Lower leg skin (tissue), 3 donors: ENCODE measurements around the gene ARMH3.

ENCODE experiments used
- POLR2A ChIP-seq, 2 donors: fragments of 450-650 bp; IDR thresholded peaks; one replicate each; pipeline ENCODE4 v1.6.1; 2016 to 2017; ENCODE audit warnings: antibody characterized with exemption in 2 of 2, mild to moderate bottlenecking in 1 of 2, moderate library complexity in 1 of 2
- TF ChIP-seq, protein P1 (sequence below), 3 donors: fragments of 450-650 bp; IDR thresholded peaks; one replicate each; pipeline ENCODE4 v1.5.1; 2016; ENCODE audit warnings: antibody characterized with exemption in 3 of 3, mild to moderate bottlenecking in 3 of 3, moderate library complexity in 2 of 3

DNA sequence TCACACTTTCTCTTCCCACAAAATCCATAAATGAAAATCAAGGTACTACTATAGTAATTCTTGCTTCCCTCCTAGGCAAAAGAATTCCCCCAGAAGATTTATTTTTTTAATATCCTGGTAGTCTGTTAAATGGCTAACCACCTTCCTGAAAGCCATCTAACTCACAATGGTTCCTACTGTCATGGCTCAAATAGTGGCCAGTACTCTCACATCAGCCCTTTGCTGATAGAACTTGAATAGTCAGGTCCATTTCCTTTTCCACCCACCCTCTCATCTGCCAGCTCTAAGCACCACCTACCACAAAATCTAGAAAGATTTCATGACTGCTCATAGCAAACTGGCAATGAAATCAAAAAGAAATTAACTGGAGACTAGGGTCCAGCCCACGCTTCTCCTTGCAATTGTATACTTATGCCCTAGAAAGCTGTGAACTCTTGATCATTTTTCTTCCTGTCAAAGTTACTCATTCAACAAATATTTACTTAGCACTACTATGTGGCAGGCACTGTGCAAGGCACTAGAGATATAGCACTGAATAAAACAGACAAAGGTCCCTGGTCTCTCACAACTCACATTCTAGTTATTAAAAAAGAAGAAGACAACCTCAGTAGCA, 60.4 kb downstream of the ARMH3 start:
- TF ChIP-seq, protein P1, sequence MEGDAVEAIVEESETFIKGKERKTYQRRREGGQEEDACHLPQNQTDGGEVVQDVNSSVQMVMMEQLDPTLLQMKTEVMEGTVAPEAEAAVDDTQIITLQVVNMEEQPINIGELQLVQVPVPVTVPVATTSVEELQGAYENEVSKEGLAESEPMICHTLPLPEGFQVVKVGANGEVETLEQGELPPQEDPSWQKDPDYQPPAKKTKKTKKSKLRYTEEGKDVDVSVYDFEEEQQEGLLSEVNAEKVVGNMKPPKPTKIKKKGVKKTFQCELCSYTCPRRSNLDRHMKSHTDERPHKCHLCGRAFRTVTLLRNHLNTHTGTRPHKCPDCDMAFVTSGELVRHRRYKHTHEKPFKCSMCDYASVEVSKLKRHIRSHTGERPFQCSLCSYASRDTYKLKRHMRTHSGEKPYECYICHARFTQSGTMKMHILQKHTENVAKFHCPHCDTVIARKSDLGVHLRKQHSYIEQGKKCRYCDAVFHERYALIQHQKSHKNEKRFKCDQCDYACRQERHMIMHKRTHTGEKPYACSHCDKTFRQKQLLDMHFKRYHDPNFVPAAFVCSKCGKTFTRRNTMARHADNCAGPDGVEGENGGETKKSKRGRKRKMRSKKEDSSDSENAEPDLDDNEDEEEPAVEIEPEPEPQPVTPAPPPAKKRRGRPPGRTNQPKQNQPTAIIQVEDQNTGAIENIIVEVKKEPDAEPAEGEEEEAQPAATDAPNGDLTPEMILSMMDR (IDR thresholded peaks at IDR 0.05): no peak
- TF ChIP-seq POLR2A (IDR thresholded peaks at IDR 0.05): no peak
